Prostate gland (tissue), 2 donors: ENCODE results near the gene SLC43A2.

ENCODE experiments used
- CTCF ChIP-seq, 4 experiments: fragments of 200-600 bp in 2 of 4; fragments of 450-650 bp in 2 of 4; sonication (generic) in 2 of 4; IDR thresholded peaks; 1 replicate in 3 of 4; 2 replicates in 1 of 4; pipeline ENCODE4 v1.5.1; 2016 to 2019; ENCODE audit warnings: antibody characterized with exemption in 4 of 4, mild to moderate bottlenecking in 2 of 4, moderate library complexity in 2 of 4
- POLR2A ChIP-seq: fragments of 450-650 bp; IDR thresholded peaks from one replicate; pipeline ENCODE4 v1.6.1; 2016; ENCODE audit warnings: antibody characterized with exemption, mild to moderate bottlenecking
- POLR2AphosphoS5 ChIP-seq: sonication (generic); formaldehyde crosslinking; IDR thresholded peaks from one replicate; pipeline ENCODE4 v1.6.1; 2017; ENCODE audit warnings: antibody characterized with exemption

DNA sequence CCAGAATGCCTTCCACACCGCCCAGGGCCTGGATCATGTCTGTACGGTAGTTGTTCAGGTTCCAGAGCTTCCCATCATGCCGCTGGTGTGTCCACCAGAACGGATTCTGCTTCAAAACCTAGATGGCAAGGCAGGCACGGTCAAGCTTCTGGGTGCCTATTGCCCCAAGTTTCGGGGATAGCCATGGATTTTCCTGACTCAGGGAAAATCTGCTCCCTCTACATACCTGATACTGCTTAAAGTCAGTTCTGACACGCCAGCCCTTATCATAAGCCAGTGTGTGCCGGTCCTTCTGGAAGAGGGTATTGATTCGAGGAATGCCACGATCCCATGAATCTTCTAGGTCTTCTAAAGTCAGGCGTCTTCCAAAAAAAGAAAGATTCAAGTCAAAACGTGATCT, 32.4 kb upstream of the SLC43A2 start:
- TF ChIP-seq POLR2A, result no peak
- no peak for TF ChIP-seq POLR2AphosphoS5
- no peak for TF ChIP-seq CTCF (IDR thresholded peaks at IDR 0.05)
